ENCODE results near the gene IRF8. TPM values are rescaled to one million over a fixed set of nuclear protein-coding genes. Genes with fewer than 3 reads are reported as not detected.
"Not testable (repeated sequence)": the region's sequence is repeated elsewhere in the genome, so short reads cannot be mapped to it uniquely, and the experiment has no call there.

IRF8 gene
- total RNA-seq, 1 experiment from 2014 or later: not detected

- DNase-seq (ENCODE audit: low read depth): no peak
These were observed 36.5 kb downstream of the IRF8 start for GRCh38 chr16:85935391-85935973.

- DNase-seq (ENCODE audit: low read depth): no peak
These were observed 37.2 kb downstream of the IRF8 start for GRCh38 chr16:85935974-85936760.

- no peak for DNase-seq (ENCODE audit: low read depth)
These were observed 37.9 kb downstream of the IRF8 start for GRCh38 chr16:85936816-85937215.

- no peak for DNase-seq (ENCODE audit: low read depth)
These were observed 41.3 kb downstream of the IRF8 start for GRCh38 chr16:85940214-85940613.

- DNase-seq (ENCODE audit: low read depth): no peak
These were observed 43.1 kb downstream of the IRF8 start for GRCh38 chr16:85941863-85942644.

GRCh38 chr16:85942659-85943058 is 43.7 kb downstream of the IRF8 start:
- not testable (repeated sequence) for DNase-seq (ENCODE audit: low read depth)

GRCh38 chr16:85943711-85944110 is 44.7 kb downstream of the IRF8 start:
- no peak for DNase-seq (ENCODE audit: low read depth)

GRCh38 chr16:85944572-85945423 is 45.8 kb downstream of the IRF8 start:
- no peak for DNase-seq (ENCODE audit: low read depth)

- DNase-seq (ENCODE audit: low read depth): no peak
These were observed 46.4 kb downstream of the IRF8 start for GRCh38 chr16:85945424-85945751.

GRCh38 chr16:85946541-85947124 is 47.7 kb downstream of the IRF8 start:
- DNase-seq (ENCODE audit: low read depth): no peak

GRCh38 chr16:85947230-85948137 is 48.5 kb downstream of the IRF8 start:
- DNase-seq (ENCODE audit: low read depth): no peak

- DNase-seq (ENCODE audit: low read depth): no peak
These were observed 49.2 kb downstream of the IRF8 start for GRCh38 chr16:85948138-85948509.

GRCh38 chr16:85948616-85949265 is 49.8 kb downstream of the IRF8 start:
- no peak for DNase-seq (ENCODE audit: low read depth)

- no peak for DNase-seq (ENCODE audit: low read depth)
These were observed 51.4 kb downstream of the IRF8 start for GRCh38 chr16:85950136-85950918.

GRCh38 chr16:85952197-85952596 is 53.2 kb downstream of the IRF8 start:
- no peak for DNase-seq (ENCODE audit: low read depth)

- DNase-seq (ENCODE audit: low read depth): no peak
These were observed 53.8 kb downstream of the IRF8 start for GRCh38 chr16:85952811-85953210.

- no peak for DNase-seq (ENCODE audit: low read depth)
These were observed 56.1 kb downstream of the IRF8 start for GRCh38 chr16:85954927-85955519.

- DNase-seq (ENCODE audit: low read depth): no peak
These were observed 56.6 kb downstream of the IRF8 start for GRCh38 chr16:85955566-85955965.

GRCh38 chr16:85956426-85956825 is 57.5 kb downstream of the IRF8 start:
- no peak for DNase-seq (ENCODE audit: low read depth)
